ENCODE measurements around the gene TRIM69. TPM values are rescaled to one million over a fixed set of nuclear protein-coding genes. Genes with fewer than 3 reads are reported as not detected.
"Not testable (repeated sequence)": the region's sequence is repeated elsewhere in the genome, so short reads cannot be mapped to it uniquely, and the experiment has no call there.

TRIM69 gene, protein sequence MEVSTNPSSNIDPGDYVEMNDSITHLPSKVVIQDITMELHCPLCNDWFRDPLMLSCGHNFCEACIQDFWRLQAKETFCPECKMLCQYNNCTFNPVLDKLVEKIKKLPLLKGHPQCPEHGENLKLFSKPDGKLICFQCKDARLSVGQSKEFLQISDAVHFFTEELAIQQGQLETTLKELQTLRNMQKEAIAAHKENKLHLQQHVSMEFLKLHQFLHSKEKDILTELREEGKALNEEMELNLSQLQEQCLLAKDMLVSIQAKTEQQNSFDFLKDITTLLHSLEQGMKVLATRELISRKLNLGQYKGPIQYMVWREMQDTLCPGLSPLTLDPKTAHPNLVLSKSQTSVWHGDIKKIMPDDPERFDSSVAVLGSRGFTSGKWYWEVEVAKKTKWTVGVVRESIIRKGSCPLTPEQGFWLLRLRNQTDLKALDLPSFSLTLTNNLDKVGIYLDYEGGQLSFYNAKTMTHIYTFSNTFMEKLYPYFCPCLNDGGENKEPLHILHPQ
- 9.6 and 12.3 TPM in 2 replicates for total RNA-seq

- Histone ChIP-seq H3K4me3 (ENCODE audit: low read depth, low read length) (no peak within 1 kb of the TSS), H3K36me3 (ENCODE audit: control insufficient read depth, insufficient read depth, low read length) (peaks cover 2% of the 10 kb centered on the region), H3K27me3 (ENCODE audit: control insufficient read depth, insufficient read depth, low read length) (no peaks in the 10 kb centered on the region)
- no peak for DNase-seq (ENCODE audit: low read depth)
- TF ChIP-seq CTCF (IDR thresholded peaks at IDR 0.05; ENCODE audit: insufficient read depth, low read length, poor library complexity, severe bottlenecking): no peak
Measured at GRCh38 chr15:44736181-44736765, at the start of gene TRIM69. TRIM69 (plus strand) TSS chr15:44736528; CDS start chr15:44736705, 177 bp downstream.

DNA sequence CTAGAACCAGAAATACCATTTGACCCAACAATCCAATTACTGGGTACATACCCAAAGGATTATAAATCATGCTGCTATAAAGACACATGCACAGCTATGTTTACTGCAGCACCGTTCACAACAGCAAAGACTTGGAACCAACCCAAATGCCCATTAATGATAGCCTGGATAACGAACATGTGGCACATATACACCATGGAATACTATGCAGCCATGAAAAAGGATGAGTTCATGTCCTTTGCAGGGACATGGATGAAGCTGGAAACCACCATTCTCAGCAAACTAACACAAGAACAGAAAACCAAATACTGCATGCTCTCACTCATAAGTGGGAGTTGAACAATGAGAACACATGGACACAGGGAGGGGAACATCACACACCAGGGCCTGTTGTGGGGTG, 47.0 kb upstream of the TRIM69 start:
- not testable (repeated sequence) for H3K36me3 ChIP-seq (ENCODE audit: control insufficient read depth, insufficient read depth, low read length); H3K4me3 ChIP-seq (ENCODE audit: low read depth, low read length); DNase-seq (ENCODE audit: low read depth); H3K27me3 ChIP-seq (ENCODE audit: control insufficient read depth, insufficient read depth, low read length)

DNA sequence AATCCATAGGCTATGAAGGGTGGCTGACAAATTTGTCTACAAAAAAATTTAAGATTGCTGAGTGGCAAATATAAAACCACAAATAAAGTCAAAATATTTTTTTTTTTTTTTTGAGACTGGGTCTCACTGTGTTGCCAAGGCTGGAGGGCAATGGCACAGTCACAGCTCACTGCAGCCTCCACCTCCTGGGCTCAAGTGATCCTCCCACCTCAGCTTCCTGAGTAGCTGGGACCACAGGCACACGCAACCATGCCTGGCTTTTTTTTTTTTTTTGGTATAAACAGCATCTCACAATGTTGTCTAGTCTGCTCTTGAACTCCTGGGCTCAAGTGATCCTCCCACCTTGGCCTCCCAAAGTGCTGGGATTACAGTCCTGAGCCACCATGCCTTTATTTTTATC, 46.1 kb upstream of the TRIM69 start:
- H3K36me3 ChIP-seq (ENCODE audit: control insufficient read depth, insufficient read depth, low read length); DNase-seq (ENCODE audit: low read depth); H3K4me3 ChIP-seq (ENCODE audit: low read depth, low read length); H3K27me3 ChIP-seq (ENCODE audit: control insufficient read depth, insufficient read depth, low read length): not testable (repeated sequence)

DNA sequence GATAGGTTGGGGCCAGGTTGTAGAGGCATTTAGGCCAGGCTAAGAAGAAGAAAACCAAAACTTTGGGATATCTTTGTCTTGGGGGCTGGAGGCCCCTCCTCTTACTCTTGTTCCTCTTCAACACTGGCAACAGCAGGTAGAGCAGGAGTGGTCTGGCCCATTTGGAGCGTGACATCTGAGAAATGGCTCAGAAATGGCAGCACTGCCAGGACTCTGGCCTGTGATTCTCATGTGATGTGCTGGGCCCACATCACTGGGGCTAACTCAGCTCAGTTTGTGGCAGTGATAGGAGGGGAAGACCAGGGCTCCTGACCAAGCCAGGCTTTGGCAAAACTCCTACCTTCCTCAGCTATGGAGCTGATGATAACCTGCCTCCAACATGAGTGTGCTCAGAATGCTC, 43.7 kb upstream of the TRIM69 start:
- no peak for DNase-seq (ENCODE audit: low read depth)
- Histone ChIP-seq H3K4me3 (ENCODE audit: low read depth, low read length) (no peak overlapping the region), H3K27me3 (ENCODE audit: control insufficient read depth, insufficient read depth, low read length) (no peaks in the 10 kb centered on the region), H3K36me3 (ENCODE audit: control insufficient read depth, insufficient read depth, low read length) (no peaks in the 10 kb centered on the region)
- no peak for TF ChIP-seq CTCF (IDR thresholded peaks at IDR 0.05; ENCODE audit: insufficient read depth, low read length, poor library complexity, severe bottlenecking)

DNA sequence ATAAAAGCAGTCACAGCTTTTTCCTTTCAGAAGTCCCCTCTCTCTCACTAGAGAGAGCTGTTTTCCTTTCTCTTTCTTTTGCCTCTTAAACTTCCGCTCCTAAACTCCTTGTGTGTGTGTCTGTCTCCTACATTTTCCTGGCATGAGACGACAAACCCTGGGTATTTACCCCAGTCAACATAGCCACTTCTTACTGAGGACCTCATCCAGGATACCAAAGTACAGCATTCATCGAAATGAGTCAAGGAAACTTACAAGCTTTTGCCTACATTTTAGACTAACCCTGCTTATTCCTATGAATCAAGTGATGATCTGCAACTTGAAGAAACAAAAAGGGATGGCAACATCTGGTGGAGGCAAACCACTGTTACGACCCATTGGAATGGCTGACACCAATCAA, 41.9 kb upstream of the TRIM69 start:
- no peaks in the 10 kb centered on the region for H3K27me3 ChIP-seq (ENCODE audit: control insufficient read depth, insufficient read depth, low read length)
- no peak for DNase-seq (ENCODE audit: low read depth)
- TF ChIP-seq CTCF (IDR thresholded peaks at IDR 0.05; ENCODE audit: insufficient read depth, low read length, poor library complexity, severe bottlenecking): no peak
- H3K36me3 ChIP-seq (ENCODE audit: control insufficient read depth, insufficient read depth, low read length): no peaks in the 10 kb centered on the region
- H3K4me3 ChIP-seq (ENCODE audit: low read depth, low read length): no peak overlapping the region

- Histone ChIP-seq H3K27me3 (ENCODE audit: control insufficient read depth, insufficient read depth, low read length) (no peaks in the 10 kb centered on the region), H3K36me3 (ENCODE audit: control insufficient read depth, insufficient read depth, low read length) (no peaks in the 10 kb centered on the region), H3K4me3 (ENCODE audit: low read depth, low read length) (no peak overlapping the region)
- TF ChIP-seq CTCF (IDR thresholded peaks at IDR 0.05; ENCODE audit: insufficient read depth, low read length, poor library complexity, severe bottlenecking): no peak
- no peak for DNase-seq (ENCODE audit: low read depth)
Measured at GRCh38 chr15:44695294-44695693, 41.0 kb upstream of the TRIM69 start.

Measured in kidney epithelial cell (primary cell).